SK-N-MC (cell line): Measurements from ENCODE around the gene TUBGCP4.

Experiments used
- EZH2 ChIP-seq: fragments of 200-600 bp; sonication (generic); IDR thresholded peaks from one replicate; pipeline ENCODE4 v1.6.1; 2017; ENCODE audit warnings: antibody characterized with exemption
- FOXP2 ChIP-seq: optimal IDR thresholded peaks from 2 replicates; pipeline ENCODE3; 2011; ENCODE audit warnings: mild to moderate bottlenecking, moderate library complexity; ENCODE audit not compliant: insufficient read depth; ENCODE audit errors: extremely low read length, control extremely low read depth
- POLR2AphosphoS5 ChIP-seq: IDR thresholded peaks from 2 replicates; pipeline ENCODE4 v1.6.1; 2012; ENCODE audit warnings: mild to moderate bottlenecking, low read depth, low read length, borderline replicate concordance

DNA sequence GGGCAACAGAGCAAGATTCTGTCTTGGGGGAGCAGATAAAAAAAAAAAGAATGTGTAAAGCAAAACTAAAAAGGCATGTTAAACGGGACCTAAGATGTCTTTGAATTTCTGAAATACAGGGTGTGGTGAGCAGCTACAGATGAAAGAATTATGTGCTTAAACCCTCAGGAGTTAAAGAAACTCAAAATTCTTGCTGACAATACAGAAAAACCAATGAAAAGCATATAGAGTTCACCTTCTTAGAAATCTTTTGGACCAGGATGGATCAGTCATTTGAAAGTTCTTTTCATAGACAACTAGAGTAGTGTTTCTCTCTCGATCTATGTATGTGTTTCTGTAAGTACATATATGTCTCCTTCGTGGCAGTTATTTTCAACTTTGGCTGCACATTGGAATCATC lies 31.4 kb downstream of the TUBGCP4 start:
- TF ChIP-seq EZH2 (no peak), POLR2AphosphoS5 (no peak), FOXP2 (no peak)
